GM12875 (cell line): Measurements from ENCODE around the gene EMP2.

Experiments
- H3K4me3 ChIP-seq: one replicate; pipeline ENCODE4 v1.5.1; 2011; ENCODE audit warnings: low read depth, low read length, control low read depth
- TF ChIP-seq, protein P1 (sequence below): IDR thresholded peaks from 2 replicates; pipeline ENCODE4 v1.5.1; 2011; ENCODE audit warnings: low read depth, mild to moderate bottlenecking, control low read depth, inconsistent platforms, low read length, moderate library complexity, borderline replicate concordance; ENCODE audit not compliant: insufficient read depth

EMP2 gene

DNA sequence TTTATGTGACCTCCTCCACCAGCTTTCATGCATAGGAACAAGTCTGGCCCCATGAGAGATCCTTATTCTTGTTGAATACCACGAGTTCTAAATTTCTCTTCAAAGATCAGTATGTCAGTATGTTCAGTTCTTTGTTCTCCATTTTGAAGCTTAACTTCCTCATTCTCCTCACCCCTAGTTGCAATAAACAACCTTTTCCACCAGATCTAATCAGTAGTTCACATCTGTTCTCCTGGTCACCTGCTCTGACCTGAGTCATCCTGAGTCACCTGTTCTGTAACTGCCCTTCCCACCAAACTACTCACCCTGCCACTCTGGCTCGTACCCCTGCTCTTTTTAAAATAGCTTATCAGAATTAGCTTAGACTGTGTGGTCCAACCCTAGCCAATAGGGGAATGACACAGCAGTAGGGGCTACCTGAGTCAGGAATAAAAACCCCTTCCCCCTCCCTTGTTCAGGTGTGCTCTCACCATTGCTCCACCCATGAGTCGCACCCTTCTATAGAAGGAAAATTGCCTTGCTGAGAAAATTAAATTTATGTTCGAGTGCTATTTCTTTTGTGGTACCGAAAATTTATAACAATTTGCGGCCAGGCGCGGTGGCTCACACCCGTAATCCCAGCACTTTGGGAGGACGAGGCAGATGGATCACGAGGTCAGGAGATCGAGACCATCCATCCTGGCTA is 94.6 kb downstream of the EMP2 start:
- TF ChIP-seq, protein P1, sequence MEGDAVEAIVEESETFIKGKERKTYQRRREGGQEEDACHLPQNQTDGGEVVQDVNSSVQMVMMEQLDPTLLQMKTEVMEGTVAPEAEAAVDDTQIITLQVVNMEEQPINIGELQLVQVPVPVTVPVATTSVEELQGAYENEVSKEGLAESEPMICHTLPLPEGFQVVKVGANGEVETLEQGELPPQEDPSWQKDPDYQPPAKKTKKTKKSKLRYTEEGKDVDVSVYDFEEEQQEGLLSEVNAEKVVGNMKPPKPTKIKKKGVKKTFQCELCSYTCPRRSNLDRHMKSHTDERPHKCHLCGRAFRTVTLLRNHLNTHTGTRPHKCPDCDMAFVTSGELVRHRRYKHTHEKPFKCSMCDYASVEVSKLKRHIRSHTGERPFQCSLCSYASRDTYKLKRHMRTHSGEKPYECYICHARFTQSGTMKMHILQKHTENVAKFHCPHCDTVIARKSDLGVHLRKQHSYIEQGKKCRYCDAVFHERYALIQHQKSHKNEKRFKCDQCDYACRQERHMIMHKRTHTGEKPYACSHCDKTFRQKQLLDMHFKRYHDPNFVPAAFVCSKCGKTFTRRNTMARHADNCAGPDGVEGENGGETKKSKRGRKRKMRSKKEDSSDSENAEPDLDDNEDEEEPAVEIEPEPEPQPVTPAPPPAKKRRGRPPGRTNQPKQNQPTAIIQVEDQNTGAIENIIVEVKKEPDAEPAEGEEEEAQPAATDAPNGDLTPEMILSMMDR, result no peak
- no peak overlapping the region for H3K4me3 ChIP-seq

DNA sequence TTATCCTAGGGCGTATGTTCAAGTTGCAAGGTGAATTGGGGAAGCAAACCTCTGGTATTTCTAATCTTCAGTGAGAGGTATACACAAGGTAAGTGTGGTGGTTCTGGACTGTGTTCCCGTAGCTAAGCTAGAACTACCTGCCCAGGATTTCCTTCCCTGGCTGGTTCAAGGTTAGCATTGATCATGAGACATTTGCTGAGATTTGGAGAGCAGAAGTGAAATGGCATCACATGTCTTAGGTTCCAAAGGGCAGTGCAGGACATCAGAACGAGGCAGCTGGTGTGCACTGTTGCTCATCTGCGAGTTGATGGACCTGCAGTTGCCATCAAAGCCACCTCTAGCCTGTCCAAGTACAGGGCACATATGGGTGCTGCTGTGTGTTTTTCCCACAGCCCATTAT is 95.2 kb downstream of the EMP2 start:
- no peak overlapping the region for H3K4me3 ChIP-seq
- TF ChIP-seq, protein P1, result no peak

DNA sequence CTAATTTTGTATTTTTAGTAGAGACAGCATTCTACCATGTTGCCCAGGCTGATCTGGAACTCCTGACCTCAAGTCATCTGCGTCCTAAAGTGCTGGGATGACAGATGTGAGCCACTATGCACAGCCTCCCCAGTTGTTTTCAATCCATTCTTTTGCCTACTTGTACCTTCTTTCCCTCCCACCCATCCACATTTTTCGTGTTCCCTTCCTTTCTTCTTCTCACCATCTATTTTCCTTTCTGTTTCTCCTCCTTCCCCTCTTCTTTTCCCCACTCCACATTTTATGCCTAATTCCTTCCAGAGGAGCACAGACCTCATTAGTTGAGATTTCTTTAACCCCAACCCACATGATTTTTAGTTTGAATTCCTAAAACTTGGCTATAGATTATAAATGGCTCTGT is 100.2 kb downstream of the EMP2 start:
- TF ChIP-seq, protein P1, result no peak
- no peak overlapping the region for H3K4me3 ChIP-seq
